SJSA1 (cell line): ENCODE results near the gene TMCC2. TPM values are rescaled to one million over a fixed set of nuclear protein-coding genes. Genes with fewer than 3 reads are reported as not detected.

Experiments
- DNase-seq, 2 experiments: peaks; one replicate each; pipeline ENCODE4 v3.0.0-alpha.2; 2015 to 2020; ENCODE audit warnings: low spot score in 2 of 2, low read depth in 1 of 2
- H3K27ac ChIP-seq: fragments of 250-450 bp; sonication (Bioruptor Pico); 2 replicates; pipeline ENCODE4 v1.5.1; 2020; ENCODE audit warnings: mild to moderate bottlenecking, moderate library complexity
- H3K27me3 ChIP-seq: fragments of 250-450 bp; sonication (Bioruptor Pico); replicated peaks from 2 replicates; pipeline ENCODE4 v1.5.1; 2020; ENCODE audit warnings: mild to moderate bottlenecking, moderate library complexity
- H3K36me3 ChIP-seq: fragments of 250-450 bp; sonication (Bioruptor Pico); 2 replicates; pipeline ENCODE4 v1.5.1; 2020; ENCODE audit warnings: mild to moderate bottlenecking
- H3K4me1 ChIP-seq: fragments of 250-450 bp; sonication (Bioruptor Pico); replicated peaks from 2 replicates; pipeline ENCODE4 v1.6.1; 2021; ENCODE audit warnings: mild to moderate bottlenecking
- H3K4me3 ChIP-seq: fragments of 250-450 bp; sonication (Bioruptor Pico); 2 replicates; pipeline ENCODE4 v1.5.1; 2020; ENCODE audit warnings: mild to moderate bottlenecking
- H3K9me3 ChIP-seq: fragments of 250-450 bp; sonication (Bioruptor Pico); replicated peaks from 2 replicates; pipeline ENCODE4 v1.5.1; 2020; ENCODE audit warnings: mild to moderate bottlenecking
- total RNA-seq: library from RNA; depleted of rRNA; stranded (reverse); fragments of >200 nt; shearing (Covaris generic); gene quantifications from 2 replicates; pipeline ENCODE4 v1.2.3, GENCODE V29; 2014; rRNA removed

TMCC2 gene
- total RNA-seq, 1 experiment from 2014 or later, result 8.2 TPM

- no peak overlapping the region for H3K27ac ChIP-seq
- H3K4me3 ChIP-seq, result peak overlapping the region; percentile 75
- peaks cover 7% of the 10 kb centered on the region; the same call in 1 of the 2 replicates for H3K36me3 ChIP-seq
- H3K4me1 ChIP-seq, result peaks cover 54% of the 10 kb centered on the region
- H3K9me3 ChIP-seq, result no peaks in the 10 kb centered on the region
- H3K27me3 ChIP-seq, result no peaks in the 10 kb centered on the region
- no peak for DNase-seq
These were observed 94.2 kb downstream of the TMCC2 start for GRCh38 chr1:205321959-205322283.

Other genes with a start within 250 kb of the TMCC2 start
- gene CNTN2, start 184.7 kb upstream of the TMCC2 start, total RNA-seq, result not detected in 2 replicates
- 2.1 and 2.3 TPM in 2 replicates for gene TMEM81, start 143.5 kb upstream of the TMCC2 start, total RNA-seq
- 15.2 and 30.2 TPM in 2 replicates for gene RBBP5, start 106.0 kb upstream of the TMCC2 start, total RNA-seq
- gene DSTYK, start 16.2 kb upstream of the TMCC2 start, total RNA-seq, result 8.3 and 10.2 TPM in 2 replicates
- 2.9 and 5.8 TPM in 2 replicates for gene NUAK2, start 93.8 kb downstream of the TMCC2 start, total RNA-seq
- not detected in 2 replicates for gene KLHDC8A, start 129.0 kb downstream of the TMCC2 start, total RNA-seq
- gene LEMD1, start 194.1 kb downstream of the TMCC2 start, total RNA-seq, result not detected in 2 replicates
- gene BLACAT1, start 228.1 kb downstream of the TMCC2 start, total RNA-seq, result not detected in 2 replicates